NCI-H524 treated with DMSO at 0.1 percent for 48 hours (cell line): ENCODE data around the gene CDRT15.
"Not testable (repeated sequence)": the region's sequence is repeated elsewhere in the genome, so short reads cannot be mapped to it uniquely, and the experiment has no call there.

Experiments used
- DNase-seq: peaks from one replicate; lab custom pipeline; 2025; lab: John Stamatoyannopoulos, UW

CDRT15 gene

DNA sequence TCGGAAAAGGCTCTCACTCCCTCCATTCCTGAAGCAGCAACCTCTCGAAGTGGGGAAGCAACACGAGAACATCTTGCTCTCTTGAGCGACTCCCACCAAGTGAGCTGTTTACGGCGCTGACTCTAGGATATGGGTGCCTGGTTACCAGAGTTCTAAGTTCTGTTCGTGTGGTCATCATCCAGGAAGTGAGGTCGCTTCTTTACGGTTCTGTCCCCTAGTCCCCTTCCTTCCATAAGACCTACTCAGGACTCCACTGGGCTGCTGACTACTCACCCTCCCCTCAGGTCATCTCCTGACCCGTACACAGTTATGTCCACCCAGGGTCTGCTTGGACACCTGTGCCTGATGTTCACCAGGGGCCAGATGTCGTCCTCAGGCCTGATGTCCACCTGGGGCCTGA is at the start of gene CDRT15:
Gene CDRT15, minus strand, starts transcription at position 101 of the 400 bp plus-strand sequence. Its CDS starts 29 bp downstream, at position 72.
- not testable (repeated sequence) for DNase-seq

DNA sequence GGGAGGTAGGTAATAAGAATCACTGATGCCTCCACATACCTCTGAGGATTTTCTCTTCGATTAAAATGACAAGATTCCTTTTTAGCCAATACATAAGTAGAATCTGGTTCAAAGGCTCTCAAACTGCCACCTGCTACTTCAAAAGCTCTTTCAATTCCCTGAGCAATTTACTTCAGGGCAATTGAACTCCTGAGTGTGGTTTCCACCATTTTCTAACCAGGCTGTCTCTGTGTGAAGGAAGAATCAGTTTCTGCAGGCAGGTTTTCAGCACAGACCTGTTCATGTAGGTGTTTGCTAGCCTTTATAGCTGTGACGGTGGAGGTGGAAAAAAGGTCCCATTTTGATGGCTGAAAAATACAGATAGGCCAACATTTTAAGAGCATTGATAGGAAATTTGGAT is 46.1 kb upstream of the CDRT15 start:
- no peak for DNase-seq

GRCh38 chr17:14281530-14281929 is 44.9 kb upstream of the CDRT15 start:
- DNase-seq, result no peak

GRCh38 chr17:14276535-14277250 is 40.0 kb upstream of the CDRT15 start:
- no peak for DNase-seq

DNA sequence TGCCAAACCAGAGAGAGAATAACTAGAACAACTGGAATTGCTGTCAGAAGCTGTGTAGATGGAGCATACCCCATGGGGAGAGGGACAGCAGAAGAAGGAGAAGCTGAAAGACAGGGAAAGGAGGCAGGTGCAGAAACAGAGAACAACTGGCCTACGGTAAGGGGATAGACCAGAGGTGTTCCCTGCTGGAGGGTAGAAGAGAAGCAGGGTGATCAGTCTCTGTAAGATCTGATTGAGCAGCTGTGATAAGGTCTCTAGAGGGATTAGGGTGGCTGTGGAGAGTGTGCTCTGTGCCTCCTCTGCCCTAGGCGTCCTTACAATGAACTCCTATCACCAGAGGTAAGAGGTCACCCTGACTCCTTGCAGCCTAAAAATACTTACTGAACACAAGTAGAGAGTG is 33.8 kb upstream of the CDRT15 start:
- no peak for DNase-seq

- no peak for DNase-seq
Observed at GRCh38 chr17:14269473-14269872, 32.8 kb upstream of the CDRT15 start.

GRCh38 chr17:14268264-14268663 is 31.6 kb upstream of the CDRT15 start:
- DNase-seq, result no peak

GRCh38 chr17:14261406-14261805 is 24.7 kb upstream of the CDRT15 start:
- peak; percentile 60 for DNase-seq

- no peak for DNase-seq
Observed at GRCh38 chr17:14245629-14246028, 9.0 kb upstream of the CDRT15 start.

DNA sequence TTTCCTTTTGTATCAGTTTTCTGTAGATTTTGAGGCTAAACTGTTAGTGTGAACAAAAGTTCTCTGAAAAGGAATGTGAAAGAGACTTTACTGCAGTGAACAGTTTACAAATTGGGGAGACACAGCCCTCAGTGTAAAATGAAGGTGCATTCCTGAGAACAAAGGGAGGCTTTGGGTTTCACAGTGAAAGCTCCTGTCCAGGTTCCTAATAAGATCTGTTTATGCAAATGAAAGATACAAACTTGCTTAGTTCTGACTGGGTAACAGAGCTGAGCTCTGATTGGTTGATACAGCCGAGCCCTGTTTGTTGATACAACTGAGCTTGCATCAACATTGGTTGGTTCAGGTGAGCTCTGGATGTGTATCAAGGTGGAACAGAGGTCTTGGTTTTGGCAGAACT is 8.3 kb upstream of the CDRT15 start:
- DNase-seq, result no peak

- DNase-seq, result not testable (repeated sequence)
Observed at GRCh38 chr17:14239271-14239670, 2.6 kb upstream of the CDRT15 start.

GRCh38 chr17:14236032-14236431 is 630 bp downstream of the CDRT15 start:
- not testable (repeated sequence) for DNase-seq

DNA sequence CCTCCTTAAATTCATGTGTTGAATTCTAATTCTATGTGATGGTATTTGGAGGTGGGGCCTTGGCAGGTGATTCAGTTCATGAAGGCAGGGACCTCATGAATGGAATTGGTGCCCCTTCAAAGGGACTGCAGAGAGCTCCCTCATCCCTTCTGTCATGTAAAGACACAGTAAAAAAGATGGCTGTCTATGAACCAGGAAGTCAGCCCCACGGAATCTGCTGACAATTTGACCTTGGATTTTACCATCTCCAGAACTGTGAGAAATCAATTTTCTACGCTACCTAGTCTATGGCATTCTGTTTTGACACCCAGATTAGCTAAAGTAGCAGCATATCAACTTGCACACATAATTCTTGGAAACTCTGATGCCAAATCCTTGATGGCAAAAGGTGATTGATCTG is 1.6 kb downstream of the CDRT15 start:
- DNase-seq, result not testable (repeated sequence)

- DNase-seq, result not testable (repeated sequence)
Observed at GRCh38 chr17:14231187-14231586, 5.5 kb downstream of the CDRT15 start.

DNA sequence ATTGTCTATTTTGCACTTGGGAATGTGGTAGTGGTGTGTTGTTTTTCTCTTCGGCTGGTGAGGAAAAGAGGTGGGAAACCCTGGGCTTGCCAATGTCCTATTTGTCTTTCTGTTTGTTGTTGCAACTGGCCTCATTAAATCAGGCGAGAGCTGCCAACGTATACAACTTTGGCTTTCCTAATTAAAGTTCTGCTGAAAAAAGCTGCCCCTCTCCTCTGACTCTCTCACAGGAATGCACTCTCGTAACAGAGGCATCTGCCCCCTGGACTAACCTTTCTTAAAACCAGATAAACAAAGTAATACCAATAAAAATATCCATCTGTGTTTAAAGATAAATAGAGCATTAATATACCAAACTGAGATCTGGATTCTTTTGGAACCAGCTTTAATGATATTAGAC is 7.8 kb downstream of the CDRT15 start:
- no peak for DNase-seq

DNA sequence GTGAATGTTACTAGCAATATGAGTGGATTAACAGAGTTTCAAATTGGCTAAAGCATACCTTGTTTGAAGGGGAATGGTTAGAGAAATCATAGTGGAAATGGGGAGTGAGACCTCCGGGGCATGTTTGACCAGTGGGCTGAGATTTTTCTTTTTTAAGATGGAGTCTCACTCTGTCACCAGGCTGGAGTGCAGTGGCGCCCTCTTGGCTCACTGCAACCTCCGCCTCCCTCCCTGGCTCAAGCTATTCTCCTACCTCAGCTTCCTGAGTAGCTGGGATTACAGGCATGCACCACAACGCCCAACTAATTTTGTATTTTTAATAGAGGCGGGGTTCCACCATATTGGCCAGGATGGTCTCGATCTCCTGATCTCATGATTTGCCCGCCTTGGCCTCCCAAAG is 9.6 kb downstream of the CDRT15 start:
- no peak for DNase-seq

GRCh38 chr17:14225254-14225980 is 11.2 kb downstream of the CDRT15 start:
- DNase-seq, result no peak

GRCh38 chr17:14222611-14223010 is 14.1 kb downstream of the CDRT15 start:
- no peak for DNase-seq

GRCh38 chr17:14214271-14214670 is 22.4 kb downstream of the CDRT15 start:
- no peak for DNase-seq

DNA sequence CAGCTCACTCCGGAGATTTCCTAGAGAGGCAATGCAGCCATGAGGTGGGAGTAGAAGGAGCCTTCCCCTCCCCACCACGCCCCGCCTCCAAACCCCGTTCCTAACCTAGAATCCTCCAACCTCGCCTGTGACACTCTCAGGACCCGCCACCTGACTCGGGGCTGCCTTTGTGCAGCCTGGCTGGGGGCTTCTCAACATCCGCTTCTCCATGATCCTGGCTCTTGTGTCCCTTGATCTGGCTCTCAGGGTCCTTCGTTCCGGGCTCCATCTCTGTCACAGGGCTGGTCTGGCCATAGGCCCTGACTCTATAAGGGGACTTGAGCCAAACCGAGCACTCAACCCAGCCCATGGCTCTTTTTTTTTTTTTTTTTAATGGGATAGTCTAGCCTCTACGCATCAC is 24.3 kb downstream of the CDRT15 start:
- DNase-seq, result no peak

GRCh38 chr17:14211801-14212200 is 24.9 kb downstream of the CDRT15 start:
- no peak for DNase-seq

DNA sequence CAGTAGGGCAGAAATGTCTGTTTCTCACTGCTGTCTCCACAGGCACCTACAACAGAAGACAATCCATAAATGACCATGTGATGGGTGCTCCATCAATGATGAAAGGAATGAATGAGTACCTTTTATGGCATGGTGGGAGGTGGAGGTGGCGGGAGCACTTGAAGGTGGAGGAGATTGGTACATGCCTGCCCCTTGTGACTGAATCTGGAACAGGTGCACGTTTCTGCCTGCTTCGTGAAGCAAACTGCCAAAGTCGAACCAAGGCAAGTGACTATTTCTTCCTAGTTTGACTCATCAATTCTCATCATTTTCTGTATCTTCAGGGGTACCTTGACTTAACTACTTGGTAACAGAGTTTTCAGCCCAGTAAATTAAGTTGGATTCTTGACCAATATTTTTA is 25.4 kb downstream of the CDRT15 start:
- DNase-seq, result no peak

DNA sequence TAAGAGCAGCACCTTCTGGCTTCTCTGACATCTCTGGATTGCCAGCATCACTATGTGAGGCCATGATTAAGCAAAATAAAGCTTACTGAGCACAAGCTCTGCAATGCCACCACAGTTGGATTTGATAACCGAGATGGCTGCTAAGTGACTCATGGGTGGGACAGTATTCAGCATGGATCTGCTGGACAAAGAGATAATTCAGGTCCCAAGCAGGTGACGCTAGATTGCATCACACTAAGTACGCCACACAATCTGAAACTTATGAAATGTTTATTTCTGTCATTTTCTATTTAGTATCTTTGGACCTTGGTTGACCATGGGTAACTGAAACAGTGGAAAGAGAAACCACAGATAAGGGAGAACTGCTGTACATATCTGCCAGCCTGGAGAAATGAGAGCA is 27.4 kb downstream of the CDRT15 start:
- no peak for DNase-seq

DNA sequence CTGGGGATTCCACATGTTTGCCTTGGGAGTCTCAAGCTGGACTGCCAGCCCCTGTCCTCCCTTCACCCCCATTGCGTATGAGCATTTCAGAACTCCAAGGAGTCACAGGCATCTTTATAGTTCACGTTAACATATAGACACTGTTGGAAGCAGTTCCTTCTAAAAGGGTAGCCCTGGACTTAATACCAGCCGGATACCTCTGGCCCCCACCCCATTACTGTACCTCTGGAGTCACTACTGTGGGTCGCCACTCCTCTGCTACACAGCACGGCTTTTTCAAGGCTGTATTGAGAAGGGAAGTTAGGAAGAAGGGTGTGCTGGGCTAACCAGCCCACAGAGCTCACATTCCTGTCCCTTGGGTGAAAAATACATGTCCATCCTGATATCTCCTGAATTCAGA is 28.9 kb downstream of the CDRT15 start:
- no peak for DNase-seq
